GM23248 (cell line): Measurements from ENCODE around the gene SENP1.

ENCODE experiments used
- EZH2 ChIP-seq: fragments of 200-600 bp; sonication (generic); IDR thresholded peaks from 2 replicates; pipeline ENCODE4 v1.6.1; 2018; ENCODE audit warnings: antibody characterized with exemption, mild to moderate bottlenecking; ENCODE audit not compliant: insufficient read depth, poor library complexity, severe bottlenecking
- EZH2phosphoT487 ChIP-seq: fragments of 200-600 bp; sonication (generic); IDR thresholded peaks from 2 replicates; pipeline ENCODE4 v1.6.1; 2018; ENCODE audit warnings: antibody characterized with exemption, moderate library complexity, mild to moderate bottlenecking, low read depth; ENCODE audit not compliant: insufficient read depth

DNA sequence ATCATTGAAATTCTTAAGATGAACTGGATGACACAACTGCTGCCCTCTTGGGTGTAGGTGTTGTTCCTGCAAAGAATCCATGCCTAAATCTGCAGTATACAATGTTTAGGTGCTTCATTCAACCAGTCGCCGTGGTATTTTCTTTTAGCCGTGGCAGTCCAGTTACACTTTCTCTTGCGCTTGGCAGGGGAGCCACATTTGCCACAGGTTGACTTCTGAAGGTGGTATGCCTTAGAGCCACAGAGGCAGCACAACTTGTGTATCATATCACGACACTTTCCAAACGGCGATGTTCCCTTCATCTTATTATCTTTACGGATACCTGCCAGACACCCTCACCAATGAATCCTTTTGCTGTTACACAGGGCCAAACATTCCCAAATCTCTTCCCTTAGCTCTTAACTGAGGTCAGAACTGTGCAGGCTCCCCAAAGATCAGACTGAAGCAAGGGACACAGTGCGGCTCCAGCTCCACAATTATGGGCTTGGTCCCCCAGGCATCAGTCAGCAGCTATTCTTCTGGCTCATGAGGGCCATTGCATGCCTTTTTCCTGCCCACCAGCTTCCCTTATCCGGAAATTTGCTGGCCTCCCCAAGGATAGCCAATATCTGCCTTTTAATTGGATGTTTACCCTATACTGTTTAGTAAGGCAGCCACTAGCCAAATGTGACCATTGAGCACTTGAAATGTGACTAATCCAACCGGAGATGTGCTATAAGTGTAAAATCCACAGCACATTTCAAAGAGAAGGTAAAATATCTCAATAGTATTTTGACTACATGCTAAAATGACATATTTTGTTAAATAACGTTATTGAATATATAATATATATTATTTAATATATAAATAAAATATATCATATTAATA lies 50.7 kb downstream of the SENP1 start:
- no peak for TF ChIP-seq EZH2phosphoT487
- TF ChIP-seq EZH2: no peak
